Measurements from ENCODE around the gene HUS1B.

HUS1B gene

DNA sequence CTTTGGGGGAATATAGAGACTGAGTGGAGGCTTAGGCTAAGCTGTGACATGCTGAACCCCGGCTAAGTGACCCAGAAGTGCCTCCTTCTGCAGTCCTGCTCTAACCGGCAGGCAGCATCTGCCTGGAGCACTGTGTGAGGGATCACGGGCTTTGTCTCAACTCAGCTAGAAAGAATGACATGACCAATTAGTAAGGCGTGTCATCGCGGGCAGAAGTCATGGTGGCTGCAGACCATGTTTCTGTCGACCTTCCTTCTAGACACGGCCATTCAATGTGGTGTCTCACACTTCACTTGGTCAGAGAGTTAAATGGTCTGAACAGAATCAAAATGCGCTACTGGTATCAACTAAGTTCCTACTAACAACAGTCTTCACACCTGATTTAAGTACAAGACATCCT, 35.0 kb downstream of the HUS1B start:
- no peak for DNase-seq (ENCODE audit: low read depth)

DNA sequence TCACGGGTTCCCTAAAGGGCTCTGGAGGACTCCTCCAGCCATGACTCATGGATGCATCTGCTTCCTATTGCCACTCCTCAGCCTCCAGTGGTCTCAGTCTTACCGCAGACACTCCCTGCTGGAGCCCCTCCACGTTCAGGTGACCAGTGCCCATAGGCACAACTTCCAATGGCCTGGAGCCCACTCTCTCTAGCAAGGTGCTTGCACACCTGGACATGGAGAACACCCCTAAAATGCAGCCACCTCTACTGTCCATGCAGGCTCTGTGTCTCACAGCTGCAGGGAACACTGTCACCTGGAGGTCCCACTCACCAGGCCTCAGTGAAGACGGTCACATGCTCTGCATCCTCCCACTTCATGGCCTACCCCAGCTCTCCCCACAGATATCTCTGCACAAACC, 36.0 kb downstream of the HUS1B start:
- no peak for DNase-seq (ENCODE audit: low read depth)

DNA sequence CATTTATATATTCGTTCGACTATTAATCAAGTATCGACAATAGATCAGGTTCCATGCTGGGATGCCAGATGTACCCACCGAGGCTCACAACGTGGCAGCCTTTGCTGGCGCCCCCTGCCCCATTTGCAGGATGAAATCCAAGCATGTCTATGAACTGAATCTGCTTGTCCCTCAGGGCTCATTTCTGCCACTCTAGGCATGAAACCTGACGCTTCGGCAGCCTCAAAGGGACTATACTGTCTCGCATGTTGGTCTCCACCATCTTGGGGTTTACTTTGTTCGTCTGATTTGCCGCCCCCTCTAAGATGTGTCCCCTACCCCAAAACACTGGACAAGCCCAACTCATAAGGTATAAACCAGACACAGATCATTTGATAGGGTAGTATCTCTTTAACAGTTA, 36.7 kb downstream of the HUS1B start:
- no peak for DNase-seq (ENCODE audit: low read depth)

DNA sequence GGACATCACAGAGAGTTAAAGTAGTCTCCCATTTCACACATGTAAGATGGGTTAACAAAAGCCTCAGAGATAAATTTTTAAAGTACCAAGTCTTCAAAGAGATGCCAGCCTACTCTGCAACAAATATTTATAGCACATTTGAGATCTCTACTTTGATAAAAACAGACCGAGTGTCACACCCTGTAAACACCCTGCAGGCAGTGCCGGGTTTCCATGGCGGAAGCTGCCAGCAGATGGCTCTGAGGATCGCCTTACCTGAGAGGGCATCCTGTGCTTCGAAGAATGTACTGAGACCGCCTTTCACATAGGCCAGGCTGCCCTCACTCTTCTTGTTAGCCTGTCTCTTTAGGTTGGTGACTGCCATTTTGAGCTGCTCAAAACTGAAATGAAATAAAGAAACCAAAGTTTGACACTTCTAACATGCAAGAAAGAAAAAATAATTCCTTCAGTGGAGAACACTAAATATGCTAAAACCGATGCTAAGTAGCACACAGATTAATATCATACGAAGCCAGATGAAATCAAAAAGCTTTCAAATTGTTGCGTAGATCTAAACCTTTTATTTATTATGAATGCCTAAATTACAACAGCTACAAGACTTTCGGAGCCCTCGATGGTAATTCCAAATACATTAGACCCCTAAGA, 39.3 kb downstream of the HUS1B start:
- DNase-seq (ENCODE audit: low read depth), result no peak

- DNase-seq (ENCODE audit: low read depth), result no peak
Measured at GRCh38 chr6:613981-614380, 42.9 kb downstream of the HUS1B start.

DNA sequence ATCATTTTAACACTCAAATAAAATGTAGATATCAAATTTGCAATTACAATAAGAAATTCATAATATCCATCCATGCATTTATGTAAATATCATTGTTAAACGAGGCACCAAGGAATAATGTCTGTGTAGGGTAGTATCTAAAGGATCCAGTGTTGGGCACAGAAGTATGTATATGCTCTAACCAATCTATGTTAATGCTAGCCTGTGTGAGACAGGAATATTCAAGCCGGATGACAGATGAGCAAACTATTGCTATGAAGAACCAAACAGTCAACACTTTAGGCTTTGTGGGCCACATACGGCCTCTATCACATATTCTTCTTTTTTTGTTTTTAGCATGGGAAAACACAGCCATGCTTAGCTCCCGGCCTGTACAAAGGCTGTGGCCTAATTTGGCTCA, 45.0 kb downstream of the HUS1B start:
- DNase-seq (ENCODE audit: low read depth), result no peak

DNA sequence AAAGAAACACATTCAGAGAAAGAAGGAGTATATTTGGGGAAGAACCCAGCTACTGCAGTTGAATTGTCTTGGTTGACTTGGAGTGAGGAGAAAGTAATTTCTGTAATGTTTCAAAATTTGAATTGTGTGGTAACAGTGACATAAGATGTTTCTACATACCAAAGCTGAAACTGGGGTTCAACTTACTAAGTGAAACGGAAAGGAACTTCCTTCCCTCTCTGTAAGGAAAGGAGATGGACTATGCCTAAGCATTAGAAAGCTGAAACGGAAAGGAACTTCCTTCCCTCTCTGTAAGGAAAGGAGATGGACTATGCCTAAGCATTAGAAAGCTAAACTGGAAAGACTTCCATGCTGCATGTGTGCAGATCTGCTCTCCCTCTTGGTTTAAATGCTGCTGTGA, 46.0 kb downstream of the HUS1B start:
- peak; percentile 3 for DNase-seq (ENCODE audit: low read depth)

GRCh38 chr6:609905-610304, 47.0 kb downstream of the HUS1B start:
- DNase-seq (ENCODE audit: low read depth), result no peak

DNA sequence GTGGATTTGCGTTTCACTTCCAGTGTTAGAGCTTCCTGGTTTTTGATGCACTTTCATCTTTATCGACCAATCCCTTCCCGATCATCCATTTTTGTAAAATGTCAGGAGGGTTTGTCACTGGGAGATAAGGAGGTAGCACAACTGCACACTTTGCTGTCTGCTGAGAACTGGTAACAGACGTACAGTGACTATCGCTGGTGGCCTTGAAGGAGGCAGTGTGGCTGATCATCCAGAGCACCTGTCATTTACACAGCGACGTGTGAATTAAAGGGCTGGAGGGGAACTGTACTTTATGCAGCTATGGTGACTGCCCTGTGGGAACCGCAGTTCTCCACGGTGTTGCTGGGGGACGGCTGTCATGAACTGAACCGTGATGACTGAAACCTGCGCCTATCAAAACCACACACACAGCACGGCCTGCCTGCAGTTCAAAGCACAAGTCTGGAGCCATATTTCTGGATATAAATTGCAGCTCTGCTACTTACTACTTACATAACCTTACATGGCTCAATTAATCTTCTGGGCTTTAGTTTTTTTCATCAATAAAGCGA, 50.0 kb downstream of the HUS1B start:
- DNase-seq (ENCODE audit: low read depth), result no peak

All from amniotic epithelial cell (primary cell).